ENCODE results near the gene TREML2.
A peak's percentile ranks its signal among the peaks of the same experiment; 100 is the strongest.
"Not testable (repeated sequence)": the region's sequence is repeated elsewhere in the genome, so short reads cannot be mapped to it uniquely, and the experiment has no call there.

TREML2 gene

DNA sequence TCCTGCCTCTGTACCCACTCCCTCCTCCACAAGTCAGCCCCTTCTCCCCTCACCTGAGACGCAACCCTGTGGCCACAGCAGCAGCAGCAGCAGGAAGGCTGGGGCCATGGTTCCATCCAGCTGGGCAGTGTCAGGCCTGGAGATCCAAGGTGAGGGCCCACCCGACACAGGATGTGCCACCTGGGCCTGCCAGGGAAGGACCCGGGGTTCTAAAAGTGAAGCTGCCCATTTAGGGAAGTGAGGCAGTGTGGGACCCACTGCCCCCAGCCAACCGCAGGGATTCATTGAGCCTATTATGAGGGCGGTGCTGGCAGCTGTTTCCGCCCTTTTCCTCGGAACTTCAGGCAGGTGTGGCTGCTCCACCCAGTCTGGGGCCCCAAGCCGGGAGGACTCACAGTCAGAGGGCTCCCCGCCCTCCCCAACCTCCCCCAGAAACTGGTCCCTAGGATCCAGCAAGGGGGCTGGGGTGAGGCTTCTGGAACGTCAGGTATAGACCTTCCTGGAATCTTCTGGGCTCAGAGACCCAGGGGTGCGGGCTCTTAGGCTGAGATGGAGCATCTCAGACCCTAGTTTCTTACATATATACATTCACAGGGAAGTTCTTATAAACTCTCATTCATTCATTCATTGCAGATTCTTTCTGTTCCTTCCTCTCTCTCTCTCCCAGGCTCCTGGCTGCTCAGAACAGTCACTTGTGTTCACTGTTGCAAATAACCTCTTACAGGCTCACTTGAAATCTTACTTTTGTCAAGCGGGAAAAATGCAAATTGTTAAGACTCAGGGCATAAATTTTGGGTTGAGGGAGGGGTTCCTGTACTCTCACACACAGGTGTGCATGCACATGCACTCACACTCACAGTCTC is at the start of gene TREML2:
Gene TREML2, minus strand, starts transcription at position 249 of the 863 bp plus-strand sequence. Its CDS starts 141 bp downstream, at position 108.
- peak; percentile 47 for DNase-seq (ENCODE audit: low spot score)

- DNase-seq (ENCODE audit: low spot score): no peak
Measured at GRCh38 chr6:41247882-41248705, 47.1 kb upstream of the TREML2 start.

GRCh38 chr6:41247288-41247865 is 46.4 kb upstream of the TREML2 start:
- DNase-seq (ENCODE audit: low spot score): no peak

- DNase-seq (ENCODE audit: low spot score): not testable (repeated sequence)
Measured at GRCh38 chr6:41246529-41246928, 45.6 kb upstream of the TREML2 start.

DNA sequence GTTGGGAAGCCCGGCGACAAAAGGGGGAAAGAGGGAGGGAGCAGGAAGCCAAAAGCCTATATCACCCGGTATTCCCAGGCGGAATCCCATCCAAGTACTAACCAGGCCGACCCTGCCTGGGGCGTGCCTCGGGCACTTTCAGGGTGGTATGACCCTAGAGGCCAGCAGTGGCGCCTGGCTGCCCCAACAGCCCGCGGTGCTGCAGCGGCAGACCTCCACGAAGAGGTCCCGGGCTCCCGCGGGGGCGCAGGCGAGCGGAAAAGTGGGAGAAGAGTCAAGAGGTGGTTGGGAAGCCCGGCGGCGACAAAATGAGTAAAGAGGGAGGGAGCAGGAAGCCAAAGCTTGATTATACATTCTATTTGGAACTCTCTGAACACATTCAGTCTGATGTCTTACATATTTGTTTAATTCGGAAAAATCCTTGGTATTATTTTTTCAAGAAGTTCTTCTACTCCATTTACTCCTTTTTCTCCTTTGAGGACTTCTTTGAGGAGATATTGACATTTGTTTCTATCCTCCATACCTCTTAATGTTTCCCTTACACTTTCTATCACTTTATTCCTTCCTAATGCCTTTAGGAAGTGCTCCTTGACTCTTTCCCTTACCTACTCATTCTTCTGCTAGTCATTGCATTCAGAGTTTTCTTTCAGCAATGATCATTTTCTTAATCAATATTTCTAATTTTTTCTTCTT is 38.7 kb upstream of the TREML2 start:
- DNase-seq (ENCODE audit: low spot score): no peak

DNA sequence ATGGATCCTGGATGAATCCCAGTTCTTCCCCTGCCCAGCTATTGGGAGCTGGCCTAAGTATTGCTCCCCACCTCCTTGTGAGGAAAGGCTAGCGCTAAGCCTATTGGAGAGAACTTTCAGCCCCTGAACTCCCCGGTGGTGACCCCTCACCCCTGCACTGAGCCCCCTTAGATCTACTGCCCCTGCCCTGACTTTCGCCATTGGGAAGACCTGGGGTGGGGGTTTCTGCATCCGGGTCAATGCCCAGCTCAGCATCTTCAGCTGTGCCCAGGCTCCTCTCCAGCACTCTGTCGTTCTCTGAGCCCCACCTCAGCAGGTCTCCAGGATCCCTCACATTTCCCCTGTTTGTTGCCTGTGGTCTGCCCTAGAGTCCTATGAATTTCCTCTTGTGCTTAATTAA is 36.2 kb upstream of the TREML2 start:
- DNase-seq (ENCODE audit: low spot score): no peak

DNA sequence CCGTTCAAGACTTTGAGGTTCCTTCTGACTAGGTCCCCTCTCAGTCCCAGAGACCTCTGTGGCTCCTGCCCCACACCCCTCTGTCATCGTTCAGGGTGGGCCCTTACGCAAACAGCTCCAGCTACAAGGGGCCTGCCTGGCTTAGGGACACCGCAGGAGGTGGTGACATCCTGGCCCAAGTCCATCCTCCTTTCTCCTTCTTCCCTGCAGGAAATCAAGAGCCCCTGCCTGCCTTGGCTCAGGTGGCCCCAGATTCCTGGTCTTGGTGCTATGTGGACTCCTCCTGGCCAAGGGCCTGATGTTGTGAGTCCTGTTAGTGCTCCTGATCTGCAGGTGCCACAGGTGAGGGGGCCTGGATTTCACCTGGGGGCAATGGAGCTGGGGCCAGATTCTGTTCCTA is 35.3 kb upstream of the TREML2 start:
- DNase-seq (ENCODE audit: low spot score): no peak

DNA sequence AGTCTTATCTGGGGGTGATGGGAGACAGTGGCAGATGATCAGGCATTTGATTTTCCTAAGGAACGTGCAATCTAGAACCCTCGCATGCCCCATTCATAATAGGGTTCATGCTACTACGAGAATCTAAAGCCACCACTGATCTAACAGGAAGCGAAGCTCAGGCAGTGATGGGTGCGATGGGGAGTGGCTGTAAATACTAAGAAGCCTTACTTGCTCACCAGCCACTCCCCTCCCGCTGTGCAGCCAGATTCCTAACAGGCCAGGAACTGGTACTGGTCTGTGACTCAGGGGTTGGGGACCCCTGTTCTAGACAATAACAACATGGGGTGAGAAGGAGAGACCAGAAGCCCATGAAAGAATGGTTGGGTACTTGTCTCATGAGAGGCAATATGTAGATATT is 31.7 kb upstream of the TREML2 start:
- DNase-seq (ENCODE audit: low spot score): peak; percentile 1

DNA sequence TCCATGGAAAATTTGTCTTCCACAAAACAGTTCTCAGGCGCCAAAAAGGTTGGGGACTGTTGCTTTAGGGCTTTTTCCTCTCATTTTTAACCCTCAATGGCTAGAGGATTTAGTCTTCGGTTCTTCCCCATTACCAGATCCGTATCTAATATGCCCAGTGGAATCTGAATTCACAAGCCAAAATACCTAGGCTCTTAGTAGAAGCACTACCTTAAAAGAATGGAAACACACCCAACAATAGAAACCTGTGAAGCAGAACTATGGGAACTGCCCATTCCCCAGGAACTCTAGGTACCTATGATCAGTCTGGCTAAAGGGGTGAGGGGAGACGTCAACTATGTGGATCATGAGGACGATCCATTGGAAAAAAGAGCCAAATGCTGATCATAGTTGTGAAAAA is 30.3 kb upstream of the TREML2 start:
- DNase-seq (ENCODE audit: low spot score): no peak

- DNase-seq (ENCODE audit: low spot score): no peak
Measured at GRCh38 chr6:41229721-41230120, 28.8 kb upstream of the TREML2 start.

- no peak for DNase-seq (ENCODE audit: low spot score)
Measured at GRCh38 chr6:41228616-41229015, 27.7 kb upstream of the TREML2 start.

GRCh38 chr6:41228096-41228495 is 27.1 kb upstream of the TREML2 start, which contains the start of gene TREML4:
Gene TREML4, plus strand, starts transcription at chr6:41228349. Its CDS starts 79 bp downstream, at chr6:41228428.
- DNase-seq (ENCODE audit: low spot score): no peak

GRCh38 chr6:41226752-41227151 is 25.8 kb upstream of the TREML2 start:
- no peak for DNase-seq (ENCODE audit: low spot score)

- no peak for DNase-seq (ENCODE audit: low spot score)
Measured at GRCh38 chr6:41224800-41225199, 23.9 kb upstream of the TREML2 start.

DNA sequence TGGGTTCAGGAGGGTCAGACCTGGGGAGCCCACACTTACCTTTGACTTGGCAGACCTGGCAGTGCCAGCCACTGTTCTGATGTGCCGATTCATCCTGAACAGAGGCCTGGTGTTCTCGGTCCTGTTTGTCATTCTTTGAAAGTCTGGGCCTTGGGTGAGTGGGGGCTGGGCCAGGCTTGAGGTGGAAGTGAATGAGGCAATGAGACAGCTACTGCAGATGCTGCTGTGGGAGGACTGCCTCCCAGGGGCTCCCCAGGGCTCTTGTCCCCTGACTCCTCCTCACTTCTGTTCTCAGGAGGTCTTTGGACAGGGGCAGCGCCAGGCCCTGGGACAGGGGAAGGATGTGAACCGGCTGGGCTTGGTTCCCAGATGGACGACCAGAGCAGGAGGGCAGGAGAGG is 21.6 kb upstream of the TREML2 start:
- no peak for DNase-seq (ENCODE audit: low spot score)

DNA sequence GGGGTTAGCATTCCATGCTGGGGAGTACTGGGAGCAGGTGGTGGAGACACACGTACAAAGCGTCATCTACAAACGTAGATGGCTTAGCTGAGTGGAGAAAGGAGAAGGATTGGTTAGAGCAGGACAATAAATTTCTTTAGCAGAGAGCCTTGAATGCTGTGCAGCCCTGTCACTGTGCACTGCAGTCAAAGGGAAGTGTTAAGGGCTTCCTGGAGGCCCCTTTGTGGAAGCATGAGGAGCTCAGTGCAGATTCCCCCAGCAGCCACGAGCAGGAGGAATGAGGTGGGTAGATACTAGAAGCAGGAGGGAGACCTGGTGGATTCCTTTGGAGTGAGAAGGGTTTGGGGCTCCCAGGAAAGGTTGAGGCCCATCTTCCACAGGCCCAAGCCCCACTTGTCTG is 21.1 kb upstream of the TREML2 start:
- no peak for DNase-seq (ENCODE audit: low spot score)

DNA sequence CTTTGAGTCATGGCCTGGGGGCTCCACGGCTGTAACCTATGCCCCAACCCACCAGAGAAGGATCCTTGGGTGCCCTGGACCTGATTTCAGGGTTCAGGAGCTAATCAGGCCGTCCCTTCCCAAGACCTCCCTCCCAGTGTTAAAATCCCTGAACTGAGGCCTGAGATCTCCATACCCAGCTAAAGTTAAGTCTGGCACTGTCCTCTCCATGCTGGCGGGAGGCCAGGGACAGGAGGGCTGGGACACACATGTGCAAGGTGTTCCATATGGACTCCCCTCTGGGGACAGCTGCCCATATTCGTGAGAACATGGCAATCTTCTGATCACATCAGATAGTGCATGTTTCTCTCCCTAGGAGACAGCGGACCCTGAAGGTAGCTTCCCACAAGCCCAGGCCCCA is 15.7 kb upstream of the TREML2 start:
- no peak for DNase-seq (ENCODE audit: low spot score)

GRCh38 chr6:41215777-41216176 is 14.8 kb upstream of the TREML2 start:
- no peak for DNase-seq (ENCODE audit: low spot score)

- no peak for DNase-seq (ENCODE audit: low spot score)
Measured at GRCh38 chr6:41214559-41215238, 13.8 kb upstream of the TREML2 start.

- no peak for DNase-seq (ENCODE audit: low spot score)
Measured at GRCh38 chr6:41209547-41210320, 8.8 kb upstream of the TREML2 start.

All from CD4-positive, alpha-beta T cell treated with Interleukin-15 for 4 hours (primary cell).